Measurements from ENCODE around the gene TRMT112. TPM values are rescaled to one million over a fixed set of nuclear protein-coding genes. Genes with fewer than 3 reads are reported as not detected.
"Not testable (repeated sequence)": the region's sequence is repeated elsewhere in the genome, so short reads cannot be mapped to it uniquely, and the experiment has no call there.

The TRMT112 gene
- total and polyA plus RNA-seq, 5 donors, result 91.7 to 144 (median 102) TPM

- H3K27ac ChIP-seq (ENCODE audit: low read length); H3K9me3 ChIP-seq (ENCODE audit: control insufficient read depth, low read length); H3K4me1 ChIP-seq (ENCODE audit: control insufficient read depth, insufficient read depth, low read length); H3K4me3 ChIP-seq (ENCODE audit: low read length); ATAC-seq; DNase-seq; H3K27me3 ChIP-seq (ENCODE audit: control insufficient read depth, insufficient read depth); intact Hi-C loops (cut with DNase I): not testable (repeated sequence)
- WGBS, result 71% methylated on average over 25 of the region's 25 CpGs
Observed at GRCh38 chr11:64315667-64316526, 1.5 kb downstream of the TRMT112 start.

- intact Hi-C loops (cut with DNase I), result no loop called here
- H3K27ac ChIP-seq (ENCODE audit: low read length), result no peak overlapping the region
- no peaks in the 10 kb centered on the region for H3K9me3 ChIP-seq (ENCODE audit: control insufficient read depth, low read length)
- ATAC-seq, result no peak
- 88% methylated on average over 24 of the region's 24 CpGs for WGBS
- no peaks in the 10 kb centered on the region for H3K27me3 ChIP-seq (ENCODE audit: control insufficient read depth, insufficient read depth)
- H3K4me1 ChIP-seq (ENCODE audit: control insufficient read depth, insufficient read depth, low read length), result no peaks in the 10 kb centered on the region
- peak in 2 of 3 donors; percentile 60 to 68 for DNase-seq
- no peak overlapping the region for H3K4me3 ChIP-seq (ENCODE audit: low read length)
Observed at GRCh38 chr11:64314805-64315561, 2.4 kb downstream of the TRMT112 start.

- intact Hi-C loops (cut with DNase I), result no loop called here
- no peaks in the 10 kb centered on the region for H3K9me3 ChIP-seq (ENCODE audit: control insufficient read depth, low read length)
- WGBS, result 69% methylated on average over 19 of the region's 19 CpGs
- ATAC-seq, result no peak
- no peak overlapping the region for H3K4me3 ChIP-seq (ENCODE audit: low read length)
- peak in 1 of 3 donors; percentile 38 for DNase-seq
- no peaks in the 10 kb centered on the region for H3K4me1 ChIP-seq (ENCODE audit: control insufficient read depth, insufficient read depth, low read length)
- peak overlapping the region; percentile 10 for H3K27ac ChIP-seq (ENCODE audit: low read length)
- H3K27me3 ChIP-seq (ENCODE audit: control insufficient read depth, insufficient read depth), result no peaks in the 10 kb centered on the region
Observed at GRCh38 chr11:64314146-64314804, 3.1 kb downstream of the TRMT112 start.

GRCh38 chr11:64313491-64314145, 3.7 kb downstream of the TRMT112 start:
- peak; percentile 84 to 92 (median 89) for DNase-seq
- H3K9me3 ChIP-seq (ENCODE audit: control insufficient read depth, low read length), result no peaks in the 10 kb centered on the region
- no peaks in the 10 kb centered on the region for H3K4me1 ChIP-seq (ENCODE audit: control insufficient read depth, insufficient read depth, low read length)
- peak; percentile 5 to 19 for ATAC-seq
- H3K27ac ChIP-seq (ENCODE audit: low read length), result peak overlapping the region; percentile 10
- no peak overlapping the region for H3K4me3 ChIP-seq (ENCODE audit: low read length)
- intact Hi-C loops (cut with DNase I), result no loop called here
- WGBS, result 56% methylated on average over 18 of the region's 18 CpGs
- no peaks in the 10 kb centered on the region for H3K27me3 ChIP-seq (ENCODE audit: control insufficient read depth, insufficient read depth)

- peak in 2 of 3 donors; percentile 33 to 39 for DNase-seq
- 88% methylated on average over 10 of the region's 10 CpGs for WGBS
- H3K4me1 ChIP-seq (ENCODE audit: control insufficient read depth, insufficient read depth, low read length), result no peaks in the 10 kb centered on the region
- no peak overlapping the region for H3K4me3 ChIP-seq (ENCODE audit: low read length)
- no peaks in the 10 kb centered on the region for H3K27me3 ChIP-seq (ENCODE audit: control insufficient read depth, insufficient read depth)
- intact Hi-C loops (cut with DNase I), result no loop called here
- ATAC-seq, result no peak
- no peak overlapping the region for H3K27ac ChIP-seq (ENCODE audit: low read length)
- no peaks in the 10 kb centered on the region for H3K9me3 ChIP-seq (ENCODE audit: control insufficient read depth, low read length)
Observed at GRCh38 chr11:64312947-64313346, 4.4 kb downstream of the TRMT112 start.

- 90% methylated on average over 5 of the region's 5 CpGs for WGBS
- H3K4me1 ChIP-seq (ENCODE audit: control insufficient read depth, insufficient read depth, low read length); H3K27me3 ChIP-seq (ENCODE audit: control insufficient read depth, insufficient read depth); H3K4me3 ChIP-seq (ENCODE audit: low read length); intact Hi-C loops (cut with DNase I); ATAC-seq; H3K27ac ChIP-seq (ENCODE audit: low read length); H3K9me3 ChIP-seq (ENCODE audit: control insufficient read depth, low read length); DNase-seq: not testable (repeated sequence)
Observed at GRCh38 chr11:64307795-64308194, 9.6 kb downstream of the TRMT112 start.

GRCh38 chr11:64306876-64307622, 10.3 kb downstream of the TRMT112 start:
- H3K9me3 ChIP-seq (ENCODE audit: control insufficient read depth, low read length), result no peaks in the 10 kb centered on the region
- peak overlapping the region; percentile 36 for H3K27ac ChIP-seq (ENCODE audit: low read length)
- ATAC-seq (no peak), DNase-seq (peak in 2 of 3 donors; percentile 43 to 77)
- peak overlapping the region; percentile 59 for H3K4me3 ChIP-seq (ENCODE audit: low read length)
- no peaks in the 10 kb centered on the region for H3K27me3 ChIP-seq (ENCODE audit: control insufficient read depth, insufficient read depth)
- intact Hi-C loops (cut with DNase I), result no loop called here
- 75% methylated on average over 15 of the region's 15 CpGs for WGBS
- H3K4me1 ChIP-seq (ENCODE audit: control insufficient read depth, insufficient read depth, low read length), result peaks cover 8% of the 10 kb centered on the region

GRCh38 chr11:64306563-64306875, 10.8 kb downstream of the TRMT112 start:
- Histone ChIP-seq H3K4me1 (ENCODE audit: control insufficient read depth, insufficient read depth, low read length) (peaks cover 8% of the 10 kb centered on the region), H3K4me3 (ENCODE audit: low read length) (peak overlapping the region; percentile 59), H3K27ac (ENCODE audit: low read length) (peak overlapping the region; percentile 36), H3K9me3 (ENCODE audit: control insufficient read depth, low read length) (no peaks in the 10 kb centered on the region), H3K27me3 (ENCODE audit: control insufficient read depth, insufficient read depth) (no peaks in the 10 kb centered on the region)
- DNase-seq (no peak), ATAC-seq (no peak)
- intact Hi-C loops (cut with DNase I), result no loop called here
- WGBS, result 24% methylated on average over 9 of the region's 9 CpGs

- intact Hi-C loops (cut with DNase I), result no loop called here
- Histone ChIP-seq H3K27me3 (ENCODE audit: control insufficient read depth, insufficient read depth) (no peaks in the 10 kb centered on the region), H3K27ac (ENCODE audit: low read length) (peak overlapping the region; percentile 53), H3K4me1 (ENCODE audit: control insufficient read depth, insufficient read depth, low read length) (peaks cover 8% of the 10 kb centered on the region), H3K4me3 (ENCODE audit: low read length) (peak overlapping the region; percentile 59), H3K9me3 (ENCODE audit: control insufficient read depth, low read length) (no peaks in the 10 kb centered on the region)
- peak; percentile 77 to 90 (median 89) for DNase-seq
- peak; percentile 25 to 26 for ATAC-seq
- WGBS, result 1% methylated on average over 71 of the region's 71 CpGs
Observed at GRCh38 chr11:64305691-64306562, 11.4 kb downstream of the TRMT112 start.

All from right cardiac atrium (tissue), 5 donors.